Cardiac muscle cell (in vitro differentiated cells and primary cell): ENCODE measurements around the gene TAS2R14. TPM values are rescaled to one million over a fixed set of nuclear protein-coding genes. Genes with fewer than 3 reads are reported as not detected.

Source experiments
- DNase-seq, 2 donors: peaks; one replicate each; pipeline versions ENCODE4 v3.0.0 to v3.0.0-alpha.2; 2010 to 2017; ENCODE audit warnings: low read depth in 1 of 2, low spot score in 1 of 2
- H3K27ac ChIP-seq: fragments of 200-600 bp; sonication (generic); 2 replicates; pipeline ENCODE4 v1.5.1; 2016
- H3K27me3 ChIP-seq: fragments of 200-600 bp; sonication (generic); 2 replicates; pipeline ENCODE4 v1.6.0; 2016; ENCODE audit warnings: control low read depth
- H3K36me3 ChIP-seq: fragments of 200-600 bp; sonication (generic); 2 replicates; pipeline ENCODE4 v1.5.1; 2016; ENCODE audit warnings: control low read depth
- H3K4me1 ChIP-seq: fragments of 200-600 bp; sonication (generic); 2 replicates; pipeline ENCODE4 v1.8.1; 2017; ENCODE audit warnings: low read depth, mild to moderate bottlenecking, mixed run types
- H3K4me3 ChIP-seq: fragments of 200-600 bp; sonication (generic); 2 replicates; pipeline ENCODE4 v1.5.1; 2016; ENCODE audit warnings: mild to moderate bottlenecking
- H3K9me3 ChIP-seq: fragments of 200-600 bp; sonication (generic); 2 replicates; pipeline ENCODE4 v1.5.1; 2017; ENCODE audit warnings: low read depth, mild to moderate bottlenecking, control low read depth
- polyA plus RNA-seq: library from polyadenylated mRNA; unstranded; fragments of >200 nt; fragmentation: Nextera tagmentation; extraction: Ambion mirVana; gene quantifications from 2 replicates; pipeline ENCODE4 v1.2.1, GENCODE V29; 2016
- total RNA-seq: library from RNA; depleted of rRNA; stranded (reverse); fragments of >200 nt; gene quantifications from 2 replicates; pipeline ENCODE4 v1.2.3, GENCODE V29; 2016
- TF ChIP-seq, protein P1 (sequence below): IDR thresholded peaks from 2 replicates; pipeline ENCODE4 v1.5.1; 2012; ENCODE audit warnings: low read depth, mild to moderate bottlenecking, low read length

Gene TAS2R14
- total and polyA plus RNA-seq, 2 experiments from 2014 or later, result 3.0 to 3.2 TPM

DNA sequence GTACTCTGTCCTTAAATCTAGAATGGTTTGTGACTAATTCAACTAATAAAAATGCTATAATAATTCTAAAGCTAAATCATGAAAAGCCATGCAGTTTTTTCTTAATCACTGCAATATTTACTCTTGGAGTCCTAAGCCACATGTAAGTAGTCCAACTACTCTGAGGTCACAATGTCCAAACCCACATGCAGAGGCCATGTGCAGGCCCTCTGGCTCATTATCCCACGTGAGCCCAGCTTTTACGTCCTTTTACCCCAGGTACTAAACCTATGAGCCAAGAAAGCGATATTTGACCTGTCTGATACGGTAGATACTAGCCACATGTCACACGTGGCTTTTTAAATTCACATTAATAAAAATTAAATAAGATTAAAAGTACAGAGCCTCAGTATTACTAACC, 42.2 kb downstream of the TAS2R14 start:
- TF ChIP-seq, protein P1, sequence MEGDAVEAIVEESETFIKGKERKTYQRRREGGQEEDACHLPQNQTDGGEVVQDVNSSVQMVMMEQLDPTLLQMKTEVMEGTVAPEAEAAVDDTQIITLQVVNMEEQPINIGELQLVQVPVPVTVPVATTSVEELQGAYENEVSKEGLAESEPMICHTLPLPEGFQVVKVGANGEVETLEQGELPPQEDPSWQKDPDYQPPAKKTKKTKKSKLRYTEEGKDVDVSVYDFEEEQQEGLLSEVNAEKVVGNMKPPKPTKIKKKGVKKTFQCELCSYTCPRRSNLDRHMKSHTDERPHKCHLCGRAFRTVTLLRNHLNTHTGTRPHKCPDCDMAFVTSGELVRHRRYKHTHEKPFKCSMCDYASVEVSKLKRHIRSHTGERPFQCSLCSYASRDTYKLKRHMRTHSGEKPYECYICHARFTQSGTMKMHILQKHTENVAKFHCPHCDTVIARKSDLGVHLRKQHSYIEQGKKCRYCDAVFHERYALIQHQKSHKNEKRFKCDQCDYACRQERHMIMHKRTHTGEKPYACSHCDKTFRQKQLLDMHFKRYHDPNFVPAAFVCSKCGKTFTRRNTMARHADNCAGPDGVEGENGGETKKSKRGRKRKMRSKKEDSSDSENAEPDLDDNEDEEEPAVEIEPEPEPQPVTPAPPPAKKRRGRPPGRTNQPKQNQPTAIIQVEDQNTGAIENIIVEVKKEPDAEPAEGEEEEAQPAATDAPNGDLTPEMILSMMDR, result no peak
- no peak overlapping the region for H3K27ac ChIP-seq
- H3K4me1 ChIP-seq, result no peaks in the 10 kb centered on the region
- no peaks in the 10 kb centered on the region for H3K36me3 ChIP-seq
- H3K9me3 ChIP-seq, result no peaks in the 10 kb centered on the region
- DNase-seq, result no peak
- H3K4me3 ChIP-seq, result no peak overlapping the region
- no peaks in the 10 kb centered on the region for H3K27me3 ChIP-seq

DNA sequence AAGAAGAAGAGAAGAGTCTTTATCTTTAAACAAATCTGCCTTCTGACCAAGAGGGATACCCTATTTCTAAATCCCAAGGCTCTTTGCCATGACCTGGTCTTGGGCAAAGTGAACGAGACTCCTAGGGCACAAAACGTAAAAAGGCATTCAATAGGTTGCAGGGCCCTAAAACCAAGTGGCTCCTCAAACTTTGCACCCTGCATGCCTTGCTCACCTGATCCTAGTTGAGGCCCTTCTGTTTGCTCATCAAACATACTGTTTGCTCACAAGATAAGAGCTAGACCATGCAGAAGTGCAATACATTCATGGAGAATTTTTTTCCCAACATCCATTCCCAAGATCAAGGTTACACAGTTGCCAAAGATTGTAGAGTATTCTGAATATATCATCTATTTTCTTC, 47.1 kb downstream of the TAS2R14 start:
- TF ChIP-seq, protein P1, result no peak
- H3K9me3 ChIP-seq, result no peaks in the 10 kb centered on the region
- no peak overlapping the region for H3K4me3 ChIP-seq
- no peaks in the 10 kb centered on the region for H3K4me1 ChIP-seq
- no peaks in the 10 kb centered on the region for H3K36me3 ChIP-seq
- H3K27me3 ChIP-seq, result no peaks in the 10 kb centered on the region
- no peak overlapping the region for H3K27ac ChIP-seq
- no peak for DNase-seq

DNA sequence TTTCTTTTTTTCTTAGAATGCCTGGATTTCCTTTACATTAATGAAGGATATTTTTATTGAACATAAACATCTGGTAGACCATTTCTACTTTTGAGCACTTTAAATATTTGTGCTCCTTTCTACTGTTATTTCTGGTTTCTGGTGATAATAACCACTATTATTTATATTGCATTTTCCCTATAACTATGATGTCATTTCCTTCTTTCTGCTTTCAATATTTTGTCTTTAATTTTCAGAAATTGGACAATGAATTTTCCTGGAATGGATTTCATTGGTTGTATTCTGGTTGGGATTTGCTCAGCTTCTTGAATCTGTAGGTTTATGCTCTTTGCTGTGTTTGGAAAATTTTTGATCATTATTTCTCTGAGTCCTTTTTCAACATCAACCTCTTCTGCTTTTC, 49.8 kb downstream of the TAS2R14 start:
- Histone ChIP-seq H3K4me1 (no peaks in the 10 kb centered on the region), H3K27ac (no peak overlapping the region), H3K4me3 (no peak overlapping the region), H3K9me3 (no peaks in the 10 kb centered on the region), H3K36me3 (no peaks in the 10 kb centered on the region), H3K27me3 (no peaks in the 10 kb centered on the region)
- TF ChIP-seq, protein P1, result no peak
- no peak for DNase-seq

Other genes starting within 250 kb of the TAS2R14 start
- 142 and 173 TPM in 2 replicates for gene YBX3, start 215.9 kb downstream of the TAS2R14 start, total RNA-seq
- gene YBX3, start 215.9 kb downstream of the TAS2R14 start, polyA plus RNA-seq, result 212 and 278 TPM in 2 replicates
- gene TAS2R7, start 136.6 kb downstream of the TAS2R14 start, total RNA-seq, result not detected in 2 replicates
- gene TAS2R7, start 136.6 kb downstream of the TAS2R14 start, polyA plus RNA-seq, result not detected in 2 replicates
- 0.45 TPM in 1 of 2 replicates, not detected in the other for gene TAS2R8, start 132.0 kb downstream of the TAS2R14 start, total RNA-seq
- gene TAS2R8, start 132.0 kb downstream of the TAS2R14 start, polyA plus RNA-seq, result not detected in 2 replicates
- gene TAS2R9, start 129.1 kb downstream of the TAS2R14 start, total RNA-seq, result 0.21 and 1.8 TPM in 2 replicates
- gene TAS2R9, start 129.1 kb downstream of the TAS2R14 start, polyA plus RNA-seq, result not detected in 2 replicates
- gene TAS2R10, start 112.9 kb downstream of the TAS2R14 start, total RNA-seq, result 1.2 and 1.9 TPM in 2 replicates
- 0.72 and 1.1 TPM in 2 replicates for gene TAS2R10, start 112.9 kb downstream of the TAS2R14 start, polyA plus RNA-seq
- 0.67 and 8.8 TPM in 2 replicates for gene PRR4, start 89.8 kb downstream of the TAS2R14 start, total RNA-seq
- 5.3 and 7.1 TPM in 2 replicates for gene PRR4, start 89.8 kb downstream of the TAS2R14 start, polyA plus RNA-seq
- gene PRH1, start 55.0 kb downstream of the TAS2R14 start, total RNA-seq, result 30.2 and 35.0 TPM in 2 replicates
- 35.3 and 38.6 TPM in 2 replicates for gene PRH1, start 55.0 kb downstream of the TAS2R14 start, polyA plus RNA-seq
- 0.11 and 0.69 TPM in 2 replicates for gene TAS2R13, start 29.7 kb downstream of the TAS2R14 start, total RNA-seq
- not detected in 2 replicates for gene TAS2R13, start 29.7 kb downstream of the TAS2R14 start, polyA plus RNA-seq
- gene PRH2, start 10.0 kb downstream of the TAS2R14 start, total RNA-seq, result not detected in 2 replicates
- 0.43 and 2.1 TPM in 2 replicates for gene PRH2, start 10.0 kb downstream of the TAS2R14 start, polyA plus RNA-seq
- 1.1 and 1.9 TPM in 2 replicates for gene TAS2R50, start 47.6 kb upstream of the TAS2R14 start, total RNA-seq
- 0.23 TPM in 1 of 2 replicates, not detected in the other for gene TAS2R50, start 47.6 kb upstream of the TAS2R14 start, polyA plus RNA-seq
- gene TAS2R20, start 59.0 kb upstream of the TAS2R14 start, total RNA-seq, result 0.49 and 3.6 TPM in 2 replicates
- 0.25 and 0.61 TPM in 2 replicates for gene TAS2R20, start 59.0 kb upstream of the TAS2R14 start, polyA plus RNA-seq
- 1.8 and 3.5 TPM in 2 replicates for gene TAS2R19, start 83.4 kb upstream of the TAS2R14 start, total RNA-seq
- gene TAS2R19, start 83.4 kb upstream of the TAS2R14 start, polyA plus RNA-seq, result not detected in 2 replicates
- gene TAS2R31, start 92.1 kb upstream of the TAS2R14 start, total RNA-seq, result 1.3 and 3.0 TPM in 2 replicates
- 0.29 and 0.62 TPM in 2 replicates for gene TAS2R31, start 92.1 kb upstream of the TAS2R14 start, polyA plus RNA-seq
- 0.42 and 0.63 TPM in 2 replicates for gene TAS2R46, start 123.0 kb upstream of the TAS2R14 start, total RNA-seq
- 0.24 and 0.51 TPM in 2 replicates for gene TAS2R46, start 123.0 kb upstream of the TAS2R14 start, polyA plus RNA-seq
- 0.53 and 2.7 TPM in 2 replicates for gene TAS2R43, start 153.1 kb upstream of the TAS2R14 start, total RNA-seq
- gene TAS2R43, start 153.1 kb upstream of the TAS2R14 start, polyA plus RNA-seq, result 1.0 and 1.6 TPM in 2 replicates
- 1.3 and 4.1 TPM in 2 replicates for gene TAS2R30, start 195.4 kb upstream of the TAS2R14 start, total RNA-seq
- gene TAS2R30, start 195.4 kb upstream of the TAS2R14 start, polyA plus RNA-seq, result 0.17 TPM in 1 of 2 replicates, not detected in the other
- gene SMIM10L1, start 231.9 kb upstream of the TAS2R14 start, total RNA-seq, result 15.2 and 24.2 TPM in 2 replicates
- 17.0 and 26.3 TPM in 2 replicates for gene SMIM10L1, start 231.9 kb upstream of the TAS2R14 start, polyA plus RNA-seq
- gene TAS2R42, start 247.7 kb upstream of the TAS2R14 start, total RNA-seq, result not detected in 2 replicates
- gene TAS2R42, start 247.7 kb upstream of the TAS2R14 start, polyA plus RNA-seq, result not detected in 2 replicates